Vagina (tissue), 2 donors: ENCODE measurements around the gene CACNA2D1.

ENCODE experiments used
- POLR2A ChIP-seq, 2 donors: fragments of 450-650 bp; IDR thresholded peaks; one replicate each; pipeline ENCODE4 v1.6.1; 2017; ENCODE audit warnings: antibody characterized with exemption in 2 of 2, mild to moderate bottlenecking in 2 of 2, moderate library complexity in 2 of 2
- POLR2AphosphoS5 ChIP-seq, 2 donors: sonication (generic); formaldehyde crosslinking; IDR thresholded peaks; one replicate each; pipeline ENCODE4 v1.9.0; 2017; ENCODE audit warnings: antibody characterized with exemption in 2 of 2, mild to moderate bottlenecking in 2 of 2, low read depth in 1 of 2; ENCODE audit not compliant: insufficient read depth in 1 of 2
- TF ChIP-seq, protein P1 (sequence below), 3 experiments: fragments of 450-650 bp in 2 of 3; fragments of 200-600 bp in 1 of 3; sonication (generic) in 1 of 3; IDR thresholded peaks; one replicate each; pipeline ENCODE4 v1.5.1; 2017 to 2019; ENCODE audit warnings: antibody characterized with exemption in 3 of 3, mild to moderate bottlenecking in 2 of 3, moderate library complexity in 2 of 3

DNA sequence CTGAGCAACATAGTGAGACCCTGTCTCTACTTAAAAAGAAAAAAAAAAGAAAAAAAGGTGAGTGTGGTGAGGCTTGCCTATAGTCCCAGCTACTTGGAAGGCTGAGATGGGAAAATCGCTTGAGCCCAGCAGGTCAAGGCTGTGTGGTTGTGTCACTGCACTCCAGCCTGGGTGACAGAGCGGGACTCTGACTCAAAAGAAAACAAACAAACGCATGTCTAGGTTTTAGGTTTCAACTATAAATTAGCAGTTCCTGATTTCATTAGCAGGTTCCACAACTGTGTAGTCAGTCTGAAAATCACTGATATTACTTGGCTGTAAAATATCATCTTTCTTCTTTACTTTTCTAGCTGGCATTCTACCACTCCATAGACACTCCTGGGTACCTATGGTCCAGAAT lies 518.0 kb downstream of the CACNA2D1 start:
- TF ChIP-seq, protein P1, sequence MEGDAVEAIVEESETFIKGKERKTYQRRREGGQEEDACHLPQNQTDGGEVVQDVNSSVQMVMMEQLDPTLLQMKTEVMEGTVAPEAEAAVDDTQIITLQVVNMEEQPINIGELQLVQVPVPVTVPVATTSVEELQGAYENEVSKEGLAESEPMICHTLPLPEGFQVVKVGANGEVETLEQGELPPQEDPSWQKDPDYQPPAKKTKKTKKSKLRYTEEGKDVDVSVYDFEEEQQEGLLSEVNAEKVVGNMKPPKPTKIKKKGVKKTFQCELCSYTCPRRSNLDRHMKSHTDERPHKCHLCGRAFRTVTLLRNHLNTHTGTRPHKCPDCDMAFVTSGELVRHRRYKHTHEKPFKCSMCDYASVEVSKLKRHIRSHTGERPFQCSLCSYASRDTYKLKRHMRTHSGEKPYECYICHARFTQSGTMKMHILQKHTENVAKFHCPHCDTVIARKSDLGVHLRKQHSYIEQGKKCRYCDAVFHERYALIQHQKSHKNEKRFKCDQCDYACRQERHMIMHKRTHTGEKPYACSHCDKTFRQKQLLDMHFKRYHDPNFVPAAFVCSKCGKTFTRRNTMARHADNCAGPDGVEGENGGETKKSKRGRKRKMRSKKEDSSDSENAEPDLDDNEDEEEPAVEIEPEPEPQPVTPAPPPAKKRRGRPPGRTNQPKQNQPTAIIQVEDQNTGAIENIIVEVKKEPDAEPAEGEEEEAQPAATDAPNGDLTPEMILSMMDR (IDR thresholded peaks at IDR 0.05): no peak
- TF ChIP-seq POLR2A (IDR thresholded peaks at IDR 0.05) (no peak), POLR2AphosphoS5 (IDR thresholded peaks at IDR 0.05; ENCODE audit: insufficient read depth in 1 of 2, low read depth in 1 of 2) (no peak)
